Sigmoid colon (tissue), 7 donors: Measurements from ENCODE around the gene ADAMTS12. TPM values are rescaled to one million over a fixed set of nuclear protein-coding genes. Genes with fewer than 3 reads are reported as not detected.

ENCODE experiments used
- DNase-seq: peaks from one replicate; pipeline ENCODE4 v3.0.0-alpha.2; 2019
- H3K27ac ChIP-seq, 4 donors: fragments of 200-600 bp; sonication (generic); one replicate each; pipeline ENCODE4 v1.5.1; 2016 to 2019; ENCODE audit warnings: mild to moderate bottlenecking in 1 of 4
- H3K27me3 ChIP-seq, 3 donors: fragments of 200-600 bp; sonication (generic); one replicate each; pipeline ENCODE4 v1.5.1; 2019; ENCODE audit warnings: mild to moderate bottlenecking in 1 of 3
- H3K36me3 ChIP-seq, 4 donors: fragments of 200-600 bp; sonication (generic); one replicate each; pipeline ENCODE4 v1.5.1; 2016 to 2019
- H3K4me1 ChIP-seq, 4 donors: fragments of 200-600 bp; sonication (generic); one replicate each; pipeline ENCODE4 v1.5.1; 2017 to 2019
- H3K4me3 ChIP-seq, 4 donors: fragments of 200-600 bp; sonication (generic); one replicate each; pipeline ENCODE4 v1.5.1; 2017 to 2019; ENCODE audit warnings: mild to moderate bottlenecking in 2 of 4, moderate library complexity in 1 of 4
- H3K9me3 ChIP-seq, 4 donors: fragments of 200-600 bp in 3 of 4; sonication (generic) in 3 of 4; one replicate each; pipeline versions ENCODE4 v1.5.1 to v1.6.1; 2013 to 2019
- CTCF ChIP-seq, 4 experiments: fragments of 450-650 bp in 3 of 4; fragments of 200-600 bp in 1 of 4; IDR thresholded peaks; one replicate each; pipeline ENCODE4 v1.5.1; 2016 to 2019; ENCODE audit warnings: antibody characterized with exemption in 4 of 4, mild to moderate bottlenecking in 3 of 4, moderate library complexity in 2 of 4
- EP300 ChIP-seq, 4 donors: sonication (generic); formaldehyde crosslinking; IDR thresholded peaks; one replicate each; pipeline ENCODE4 v1.6.1; 2017; ENCODE audit warnings: antibody characterized with exemption in 4 of 4
- POLR2A ChIP-seq, 2 donors: fragments of 450-650 bp; IDR thresholded peaks; one replicate each; pipeline ENCODE4 v1.6.1; 2016; ENCODE audit warnings: antibody characterized with exemption in 2 of 2, mild to moderate bottlenecking in 2 of 2, moderate library complexity in 2 of 2
- POLR2AphosphoS5 ChIP-seq, 4 donors: sonication (generic); formaldehyde crosslinking; IDR thresholded peaks; one replicate each; pipeline ENCODE4 v1.6.1; 2017; ENCODE audit warnings: antibody characterized with exemption in 4 of 4
- WGBS, 2 donors: extraction: QIAGEN DNeasy Blood & Tissue Kit; methylation state at CpG; one replicate each; pipeline ENCODE4 v1.1.7; 2013; 5-methylcytosine and 5-hydroxymethylcytosine counted together
- intact Hi-C: fragments of 100-400 bp; cut with DNase I; formaldehyde crosslinking; loops from one replicate; pipeline ENCODE4 v1.15.1; 2023
- polyA plus RNA-seq, 3 donors: library from polyadenylated mRNA; stranded (reverse); fragments of 200-250 nt; gene quantifications; one replicate each; pipeline ENCODE4 v1.2.3, GENCODE V29; 2013
- total RNA-seq, 4 donors: library from RNA; depleted of rRNA; stranded (reverse); fragments of >200 nt; gene quantifications; one replicate each; pipeline ENCODE4 v1.1.0, GENCODE V29; 2016
- donor health status: healthy with polysubstance abuse.
- donor health status: Bipolar disorder and iron deficiency.
- donor health status: healthy.

Gene ADAMTS12
- total and polyA plus RNA-seq, 7 donors = 0.42 to 5.4 (median 2.7) TPM; not detected in 1

DNA sequence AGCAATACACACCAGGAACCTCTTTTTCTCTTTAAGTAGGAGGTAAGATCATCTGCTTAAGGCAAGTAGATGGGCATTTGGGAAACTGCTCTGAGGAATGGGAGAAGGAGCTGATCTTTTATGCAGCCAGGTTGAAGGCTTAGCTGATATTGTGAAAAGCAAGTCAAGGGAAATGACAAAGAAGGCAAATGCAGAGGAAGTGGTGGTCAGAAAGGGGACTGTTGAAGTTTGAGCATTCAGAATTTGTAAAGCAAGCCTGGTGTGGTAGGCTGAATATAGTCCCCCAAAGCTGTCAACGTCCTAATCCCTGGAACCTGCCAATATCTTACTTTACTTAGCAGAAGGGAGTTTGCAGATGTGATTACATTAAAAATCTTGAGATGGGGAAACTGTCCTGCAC, 128.9 kb downstream of the ADAMTS12 start:
- 18 to 36% methylated on average over 1 of the region's 1 CpG for WGBS, 2 donors
- TF ChIP-seq POLR2AphosphoS5 (IDR thresholded peaks at IDR 0.05) = no peak
- TF ChIP-seq EP300 (IDR thresholded peaks at IDR 0.05) = no peak
- TF ChIP-seq CTCF (IDR thresholded peaks at IDR 0.05) = no peak
- no peak for TF ChIP-seq POLR2A (IDR thresholded peaks at IDR 0.05)

GRCh38 chr5:33761139-33761538, 130.7 kb downstream of the ADAMTS12 start:
- Histone ChIP-seq H3K27ac (no peak overlapping the region), H3K4me1 (no peaks in the 10 kb centered on the region), H3K4me3 (no peak overlapping the region), H3K36me3 (no peaks in the 10 kb centered on the region), H3K9me3 (no peaks in the 10 kb centered on the region), H3K27me3 (no peaks in the 10 kb centered on the region)
- WGBS, 2 donors = 55 to 72% methylated on average over 4 of the region's 4 CpGs
- DNase-seq = no peak
- intact Hi-C loops = no loop called here
- no peak for TF ChIP-seq POLR2AphosphoS5 (IDR thresholded peaks at IDR 0.05)
- TF ChIP-seq CTCF (IDR thresholded peaks at IDR 0.05) = no peak
- TF ChIP-seq EP300 (IDR thresholded peaks at IDR 0.05) = no peak
- no peak for TF ChIP-seq POLR2A (IDR thresholded peaks at IDR 0.05)

More for the DNA sequence above, 128.9 kb downstream of the ADAMTS12 start:
- Histone ChIP-seq H3K27me3 (no peaks in the 10 kb centered on the region), H3K4me1 (peaks cover 0 to 3% (median under 1%) of the 10 kb centered on the region in 4 donors), H3K9me3 (no peaks in the 10 kb centered on the region), H3K27ac (no peak overlapping the region), H3K4me3 (no peak overlapping the region), H3K36me3 (no peaks in the 10 kb centered on the region)
- DNase-seq = no peak
- intact Hi-C loops = no loop called here

DNA sequence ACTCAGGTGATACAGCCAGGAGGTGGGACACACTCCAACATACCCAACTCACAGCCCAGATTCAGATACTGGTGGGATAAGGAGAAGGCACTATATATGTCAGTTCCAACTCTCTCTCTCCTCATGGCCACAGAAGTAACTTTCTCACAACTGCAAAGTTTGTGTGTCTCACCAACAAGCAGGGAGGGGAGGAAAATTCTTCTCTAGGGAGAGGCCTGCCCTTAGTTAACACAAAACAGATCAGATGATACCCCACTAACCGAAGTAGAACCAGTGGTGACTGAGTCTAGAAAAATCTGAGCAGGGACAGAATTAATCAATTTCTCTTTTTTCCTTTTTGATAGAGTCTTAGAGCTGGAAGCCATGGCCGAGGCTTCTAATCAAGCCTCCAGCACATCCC, 133.1 kb downstream of the ADAMTS12 start:
- 66 to 87% methylated on average over 2 of the region's 2 CpGs for WGBS, 2 donors
- Histone ChIP-seq H3K27ac (no peak overlapping the region), H3K36me3 (no peaks in the 10 kb centered on the region), H3K27me3 (no peaks in the 10 kb centered on the region), H3K9me3 (no peaks in the 10 kb centered on the region), H3K4me1 (no peaks in the 10 kb centered on the region), H3K4me3 (no peak overlapping the region)
- intact Hi-C loops = no loop called here
- DNase-seq = no peak
- no peak for TF ChIP-seq EP300 (IDR thresholded peaks at IDR 0.05)
- TF ChIP-seq POLR2A (IDR thresholded peaks at IDR 0.05) = no peak
- no peak for TF ChIP-seq POLR2AphosphoS5 (IDR thresholded peaks at IDR 0.05)
- no peak for TF ChIP-seq CTCF (IDR thresholded peaks at IDR 0.05)

DNA sequence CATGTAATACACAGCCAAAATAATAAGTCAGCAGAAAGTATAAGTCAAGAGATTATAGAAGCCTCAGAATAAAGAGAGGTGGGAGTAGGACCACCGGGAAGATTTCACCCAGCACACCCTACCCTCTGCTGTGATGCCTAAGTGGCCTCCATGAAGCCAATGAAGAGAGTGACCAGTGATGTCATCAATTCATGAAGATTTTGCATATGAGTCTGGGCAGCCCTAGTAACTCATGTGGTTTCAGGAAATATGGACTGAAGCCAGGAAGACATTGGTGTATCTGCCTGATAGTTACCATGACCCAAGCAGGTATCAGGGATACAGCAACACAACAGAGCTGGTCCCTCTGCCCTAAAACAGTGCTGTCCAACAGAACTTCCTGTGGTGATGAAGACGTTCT, 135.3 kb downstream of the ADAMTS12 start:
- no peaks in the 10 kb centered on the region for H3K9me3 ChIP-seq
- no peak overlapping the region for H3K27ac ChIP-seq
- intact Hi-C loops = no loop called here
- no peak overlapping the region for H3K4me3 ChIP-seq
- no peaks in the 10 kb centered on the region for H3K27me3 ChIP-seq
- H3K36me3 ChIP-seq = no peaks in the 10 kb centered on the region
- no peak for TF ChIP-seq POLR2A (IDR thresholded peaks at IDR 0.05)
- no peak for TF ChIP-seq CTCF (IDR thresholded peaks at IDR 0.05)
- no peak for TF ChIP-seq POLR2AphosphoS5 (IDR thresholded peaks at IDR 0.05)
- no peak for TF ChIP-seq EP300 (IDR thresholded peaks at IDR 0.05)
- WGBS, 2 donors = 73 to 84% methylated on average over 2 of the region's 2 CpGs
- no peaks in the 10 kb centered on the region for H3K4me1 ChIP-seq
- no peak for DNase-seq

- Histone ChIP-seq H3K9me3 (no peaks in the 10 kb centered on the region), H3K4me1 (no peaks in the 10 kb centered on the region), H3K36me3 (no peaks in the 10 kb centered on the region), H3K4me3 (no peak overlapping the region), H3K27ac (no peak overlapping the region), H3K27me3 (no peaks in the 10 kb centered on the region)
- no peak for TF ChIP-seq EP300 (IDR thresholded peaks at IDR 0.05)
- TF ChIP-seq POLR2A (IDR thresholded peaks at IDR 0.05) = no peak
- TF ChIP-seq POLR2AphosphoS5 (IDR thresholded peaks at IDR 0.05) = no peak
- TF ChIP-seq CTCF (IDR thresholded peaks at IDR 0.05) = no peak
- intact Hi-C loops = no loop called here
- 75 to 80% methylated on average over 1 of the region's 1 CpG for WGBS, 2 donors
- DNase-seq = no peak
Measured at GRCh38 chr5:33755231-33755630, 136.6 kb downstream of the ADAMTS12 start.
